Measurements from ENCODE around the gene ZNF664.

Gene ZNF664

DNA sequence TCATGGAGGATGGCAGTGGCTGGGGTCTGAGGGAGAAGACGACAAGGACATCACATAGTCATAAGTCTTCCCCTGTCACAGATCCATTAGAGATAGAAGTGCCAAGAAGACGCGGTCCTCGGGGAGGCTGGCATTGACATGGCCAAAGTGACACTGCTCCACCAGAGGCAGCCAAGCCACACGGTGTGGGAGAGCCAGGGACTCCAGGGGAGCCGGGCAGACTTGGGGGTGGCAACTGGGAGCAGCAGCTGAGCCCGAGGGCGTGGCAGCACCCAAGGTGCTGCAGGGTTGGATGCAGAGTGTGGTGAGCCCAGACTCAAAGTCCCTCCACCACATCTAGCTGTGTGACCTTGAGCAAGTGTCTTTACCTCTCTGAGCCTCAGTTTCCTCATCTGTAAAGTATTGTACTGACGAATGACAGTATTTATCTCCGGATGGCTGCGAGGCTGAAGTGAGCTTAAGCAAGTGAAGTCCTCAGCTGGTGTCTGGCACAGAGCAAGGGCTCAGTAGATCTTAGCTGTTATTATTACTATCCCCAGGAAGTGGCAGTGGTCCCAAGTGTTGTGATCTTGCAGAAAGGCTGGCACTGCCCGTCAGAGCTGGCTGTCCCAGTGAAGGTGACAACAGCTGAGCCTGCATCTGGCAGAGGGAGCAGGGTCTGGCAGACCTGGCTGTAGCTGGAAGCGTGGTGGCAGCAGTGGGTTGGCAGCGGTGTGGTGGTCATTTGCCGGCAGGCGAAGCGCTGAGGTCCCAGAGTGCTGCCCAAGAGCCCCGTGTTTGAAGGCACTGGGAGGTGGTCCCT is 54.9 kb downstream of the ZNF664 start:
- H3K4me3 ChIP-seq (ENCODE audit: low read depth, low read length), result no peak overlapping the region
- TF ChIP-seq CTCF (IDR thresholded peaks at IDR 0.05; ENCODE audit: low read depth, low read length), result no peak

DNA sequence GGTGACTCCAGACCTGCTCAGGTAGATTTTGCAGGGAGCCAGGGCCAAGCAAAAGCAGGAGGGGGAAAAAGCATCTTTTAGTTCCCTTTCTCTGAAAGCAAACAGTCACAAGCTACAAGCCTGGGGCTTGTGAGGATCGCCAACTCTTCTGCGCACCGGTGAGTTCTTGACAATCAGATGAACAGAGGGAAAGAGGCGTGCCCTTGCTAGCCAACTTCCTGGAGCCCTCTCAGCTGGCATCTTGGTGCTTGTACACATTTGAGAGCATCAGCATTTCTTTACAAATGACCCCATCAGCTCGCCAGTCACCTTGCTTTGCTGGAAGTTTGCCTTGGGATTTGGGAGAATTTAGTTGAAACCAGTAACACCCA is 55.5 kb downstream of the ZNF664 start:
- no peak overlapping the region for H3K4me3 ChIP-seq (ENCODE audit: low read depth, low read length)
- no peak for TF ChIP-seq CTCF (IDR thresholded peaks at IDR 0.05; ENCODE audit: low read depth, low read length)

- no peak overlapping the region for H3K4me3 ChIP-seq (ENCODE audit: low read depth, low read length)
- no peak for TF ChIP-seq CTCF (IDR thresholded peaks at IDR 0.05; ENCODE audit: low read depth, low read length)
Observed at GRCh38 chr12:124030008-124030407, 57.0 kb downstream of the ZNF664 start.

DNA sequence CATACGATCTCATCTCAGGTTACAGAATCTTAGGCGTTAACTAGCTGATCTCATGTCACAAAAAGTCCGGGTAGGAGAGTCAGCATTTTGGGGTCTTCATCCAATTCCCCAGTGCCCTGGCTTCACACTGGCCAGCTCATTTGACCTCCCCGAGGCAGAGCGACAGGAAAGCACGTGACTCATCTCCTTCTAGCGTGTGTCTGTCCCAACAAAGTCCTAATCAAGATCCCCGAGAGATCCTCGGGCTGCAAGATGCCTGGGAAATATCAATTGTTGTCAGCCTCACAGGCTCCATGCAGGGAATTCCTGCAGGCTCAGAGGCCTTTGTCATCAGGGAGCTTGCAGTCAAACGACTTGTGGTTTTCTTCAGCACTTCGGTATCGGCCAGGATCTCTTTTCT is 57.5 kb downstream of the ZNF664 start:
- H3K4me3 ChIP-seq (ENCODE audit: low read depth, low read length), result no peak overlapping the region
- TF ChIP-seq CTCF (IDR thresholded peaks at IDR 0.05; ENCODE audit: low read depth, low read length), result no peak

- H3K4me3 ChIP-seq (ENCODE audit: low read depth, low read length), result no peak overlapping the region
- TF ChIP-seq CTCF (IDR thresholded peaks at IDR 0.05; ENCODE audit: low read depth, low read length), result no peak
Observed at GRCh38 chr12:124031058-124031457, 58.0 kb downstream of the ZNF664 start.

- no peak overlapping the region for H3K4me3 ChIP-seq (ENCODE audit: low read depth, low read length)
- TF ChIP-seq CTCF (IDR thresholded peaks at IDR 0.05; ENCODE audit: low read depth, low read length), result peak; percentile 82
Observed at GRCh38 chr12:124032265-124032886, 59.4 kb downstream of the ZNF664 start.

- no peak for TF ChIP-seq CTCF (IDR thresholded peaks at IDR 0.05; ENCODE audit: low read depth, low read length)
- no peak overlapping the region for H3K4me3 ChIP-seq (ENCODE audit: low read depth, low read length)
Observed at GRCh38 chr12:124033859-124034258, 60.8 kb downstream of the ZNF664 start.
